Subcutaneous adipose tissue (tissue), 4 donors: ENCODE measurements around the gene AK2. TPM values are rescaled to one million over a fixed set of nuclear protein-coding genes. Genes with fewer than 3 reads are reported as not detected.

Experiments
- total RNA-seq, 4 donors: library from RNA; depleted of rRNA; stranded (reverse); fragments of >200 nt; gene quantifications; one replicate each; pipeline ENCODE4 v1.1.0, GENCODE V29; 2016
- TF ChIP-seq, protein P1 (sequence below): fragments of 450-650 bp; IDR thresholded peaks from one replicate; pipeline ENCODE4 v1.5.1; 2016; ENCODE audit warnings: low read depth, mild to moderate bottlenecking, control low read depth, antibody characterized with exemption, moderate library complexity

The AK2 gene
- total RNA-seq, 4 donors from 2014 or later: 101 to 251 (median 194) TPM

DNA sequence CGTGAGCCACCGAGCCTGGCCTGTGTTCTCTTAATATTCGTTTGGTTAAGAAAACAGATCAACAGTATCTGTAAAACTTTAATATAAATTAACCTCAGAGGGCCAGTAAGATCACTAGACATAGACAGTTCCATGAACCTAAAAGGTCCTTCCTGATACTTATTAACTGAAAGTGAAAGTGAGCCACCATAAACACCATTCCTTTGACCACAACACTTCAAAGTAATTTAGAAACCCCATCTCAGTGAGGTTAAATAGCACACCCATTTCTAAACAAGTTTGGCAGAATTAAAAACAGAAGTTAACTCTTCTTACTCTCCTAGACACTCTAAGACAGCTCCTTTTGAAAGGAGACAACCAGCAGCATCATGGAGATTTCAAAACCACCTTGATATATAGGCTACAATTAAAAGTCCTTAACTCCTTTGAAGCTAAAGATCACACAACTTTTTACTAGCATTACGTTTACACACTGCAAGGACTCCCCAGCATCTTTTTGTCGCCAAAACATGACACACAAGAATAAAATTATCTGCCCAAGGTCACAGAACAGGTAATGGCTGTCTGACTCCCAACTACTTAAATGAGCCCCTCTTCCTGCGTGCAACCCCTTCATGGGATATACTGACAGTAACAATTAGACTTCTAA, 74.3 kb downstream of the AK2 start:
- TF ChIP-seq, protein P1, sequence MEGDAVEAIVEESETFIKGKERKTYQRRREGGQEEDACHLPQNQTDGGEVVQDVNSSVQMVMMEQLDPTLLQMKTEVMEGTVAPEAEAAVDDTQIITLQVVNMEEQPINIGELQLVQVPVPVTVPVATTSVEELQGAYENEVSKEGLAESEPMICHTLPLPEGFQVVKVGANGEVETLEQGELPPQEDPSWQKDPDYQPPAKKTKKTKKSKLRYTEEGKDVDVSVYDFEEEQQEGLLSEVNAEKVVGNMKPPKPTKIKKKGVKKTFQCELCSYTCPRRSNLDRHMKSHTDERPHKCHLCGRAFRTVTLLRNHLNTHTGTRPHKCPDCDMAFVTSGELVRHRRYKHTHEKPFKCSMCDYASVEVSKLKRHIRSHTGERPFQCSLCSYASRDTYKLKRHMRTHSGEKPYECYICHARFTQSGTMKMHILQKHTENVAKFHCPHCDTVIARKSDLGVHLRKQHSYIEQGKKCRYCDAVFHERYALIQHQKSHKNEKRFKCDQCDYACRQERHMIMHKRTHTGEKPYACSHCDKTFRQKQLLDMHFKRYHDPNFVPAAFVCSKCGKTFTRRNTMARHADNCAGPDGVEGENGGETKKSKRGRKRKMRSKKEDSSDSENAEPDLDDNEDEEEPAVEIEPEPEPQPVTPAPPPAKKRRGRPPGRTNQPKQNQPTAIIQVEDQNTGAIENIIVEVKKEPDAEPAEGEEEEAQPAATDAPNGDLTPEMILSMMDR: no peak

DNA sequence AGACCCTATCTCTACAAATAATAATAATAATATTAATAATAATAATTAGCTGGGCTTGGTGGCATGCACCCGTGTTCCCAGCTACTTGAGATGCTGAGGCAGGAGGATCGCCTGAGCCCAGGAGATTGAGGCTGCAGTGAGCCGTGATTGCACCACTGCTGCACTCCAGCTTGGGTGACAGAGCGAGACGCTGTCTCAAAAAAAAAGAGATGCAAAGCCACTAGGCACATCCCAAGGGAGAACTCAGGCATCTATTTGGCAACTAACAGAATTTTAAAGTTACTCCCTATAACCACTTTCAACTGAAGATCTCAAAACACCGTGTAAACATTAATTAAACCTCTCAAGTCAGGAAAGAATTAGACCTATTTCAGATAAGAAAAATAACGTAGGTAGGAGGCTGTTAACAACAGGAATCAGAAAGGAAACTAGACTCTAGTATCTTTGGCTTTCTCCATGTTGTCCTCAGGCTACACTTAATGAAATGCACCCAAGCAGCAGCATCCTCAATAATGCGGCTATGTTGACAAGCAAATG, 75.8 kb downstream of the AK2 start:
- TF ChIP-seq, protein P1: no peak

DNA sequence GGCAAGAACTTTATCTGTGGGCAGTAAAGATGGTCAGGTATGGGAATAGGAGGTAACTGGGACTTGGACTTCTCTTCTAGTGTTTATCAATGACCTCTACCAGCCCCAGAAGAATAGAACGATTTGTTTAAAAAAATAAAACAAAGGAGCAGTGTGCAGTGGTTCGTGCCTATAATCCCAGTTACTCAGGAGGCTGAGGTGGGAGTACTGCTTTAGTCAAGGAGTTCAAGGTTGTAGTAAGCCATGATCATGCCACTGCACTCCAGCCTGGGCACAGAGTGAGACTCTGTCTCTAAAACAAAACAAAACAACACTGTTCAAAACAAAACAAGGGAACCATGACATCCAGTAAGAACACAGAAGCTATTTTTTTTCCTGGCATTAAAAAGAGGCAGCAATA, 76.3 kb downstream of the AK2 start:
- TF ChIP-seq, protein P1: no peak

DNA sequence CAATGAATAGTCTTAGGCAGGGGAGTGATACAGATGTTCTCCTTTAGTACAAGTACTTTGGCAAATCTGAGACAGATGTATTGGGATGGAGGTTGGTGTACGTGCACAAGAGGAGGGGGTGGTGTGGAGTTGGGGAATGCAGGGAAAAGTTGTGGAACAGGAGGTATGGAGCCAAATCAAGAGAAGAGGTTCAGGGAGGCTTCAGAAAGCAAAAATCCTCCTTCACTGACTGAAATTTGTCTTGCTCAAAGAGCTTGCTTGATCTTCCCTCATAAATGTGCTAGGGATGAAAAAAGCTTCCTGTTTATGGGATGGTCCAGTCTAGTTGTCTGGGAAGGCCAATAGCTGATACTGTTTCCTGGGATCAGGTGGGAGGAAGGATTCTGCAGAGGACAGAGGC, 77.9 kb downstream of the AK2 start:
- TF ChIP-seq, protein P1: no peak

Other genes starting within 250 kb of the AK2 start
- gene YARS1, start 219.5 kb downstream of the AK2 start, total RNA-seq: 10 to 100 TPM; 36.6 to 67.7 (median 42.4) TPM
- 10 to 100 TPM; 21.2 to 46.6 (median 37.3) TPM for gene S100PBP, start 219.2 kb downstream of the AK2 start, total RNA-seq
- gene FNDC5, start 166.0 kb downstream of the AK2 start, total RNA-seq: under 1 TPM in 2 of 4 donors, not detected in 2; 0.85 to 0.88 TPM
- gene HPCA, start 150.4 kb downstream of the AK2 start, total RNA-seq: under 1 TPM in 1 of 4 donors, not detected in 3; 0.88 TPM
- gene TMEM54, start 135.5 kb downstream of the AK2 start, total RNA-seq: 10 to 100 TPM; 14.7 to 36.7 (median 26.3) TPM
- 10 to 100 TPM; 13.7 to 21.7 (median 17.4) TPM for gene RNF19B, start 72.1 kb downstream of the AK2 start, total RNA-seq
- 1 to 10 TPM in 3 of 4 donors, not detected in 1; 1.5 to 3.5 (median 1.7) TPM for gene AZIN2, start 44.3 kb upstream of the AK2 start, total RNA-seq
- 1 to 10 TPM; 1.5 to 4.9 (median 3.5) TPM for gene TRIM62, start 145.2 kb upstream of the AK2 start, total RNA-seq
- gene ZNF362, start 219.6 kb upstream of the AK2 start, total RNA-seq: 10 to 100 TPM in 3 of 4 donors, 1 to 10 TPM in 1; 8.2 to 16.6 (median 11.1) TPM